ENCODE results near the gene TTC38.

The TTC38 gene

GRCh38 chr22:46336119-46337078, 68.6 kb downstream of the TTC38 start:
- no peak for TF ChIP-seq CTCF (conservative IDR thresholded peaks at IDR 0.05)
- H3K27ac ChIP-seq = peak overlapping the region; percentile 82

- TF ChIP-seq CTCF (conservative IDR thresholded peaks at IDR 0.05) = no peak
- H3K27ac ChIP-seq = no peak overlapping the region
Measured at GRCh38 chr22:46337870-46338269, 70.1 kb downstream of the TTC38 start.

GRCh38 chr22:46338636-46339035, 70.8 kb downstream of the TTC38 start:
- TF ChIP-seq CTCF (conservative IDR thresholded peaks at IDR 0.05) = no peak
- H3K27ac ChIP-seq = no peak overlapping the region

GRCh38 chr22:46339956-46340355, 72.1 kb downstream of the TTC38 start:
- H3K27ac ChIP-seq = no peak overlapping the region
- TF ChIP-seq CTCF (conservative IDR thresholded peaks at IDR 0.05) = no peak

- no peak for TF ChIP-seq CTCF (conservative IDR thresholded peaks at IDR 0.05)
Measured at GRCh38 chr22:46340676-46341075, 72.9 kb downstream of the TTC38 start.

More at GRCh38 chr22:46340676-46341075, 72.9 kb downstream of the TTC38 start:
- no peak overlapping the region for H3K27ac ChIP-seq
